GM10248 (cell line): ENCODE results near the gene SSBP2.
"Not testable (repeated sequence)": the region's sequence is repeated elsewhere in the genome, so short reads cannot be mapped to it uniquely, and the experiment has no call there.

Experiments
- CTCF ChIA-PET: fragments of 300-600 bp; sonication (Branson Sonifier 250); formaldehyde crosslinking; extraction: SDS; loops from one replicate; lab custom pipeline; 2021; ENCODE audit warnings: antibody characterized with exemption; lab: Yijun Ruan, JAX
- POLR2A ChIA-PET: fragments of 350-650 bp; sonication (Branson Sonifier 250); formaldehyde crosslinking; extraction: SDS; loops from one replicate; lab custom pipeline; 2020; ENCODE audit warnings: antibody characterized with exemption; lab: Yijun Ruan, JAX
- DNase-seq: peaks from one replicate; pipeline ENCODE4 v3.0.0; 2012; ENCODE audit errors: extremely low spot score
- CTCF ChIP-seq: IDR thresholded peaks from 2 replicates; pipeline ENCODE4 v1.5.1; 2012; ENCODE audit warnings: mild to moderate bottlenecking, low read depth; ENCODE audit errors: extremely low read depth, missing control alignments, control extremely low read depth

SSBP2 gene

DNA sequence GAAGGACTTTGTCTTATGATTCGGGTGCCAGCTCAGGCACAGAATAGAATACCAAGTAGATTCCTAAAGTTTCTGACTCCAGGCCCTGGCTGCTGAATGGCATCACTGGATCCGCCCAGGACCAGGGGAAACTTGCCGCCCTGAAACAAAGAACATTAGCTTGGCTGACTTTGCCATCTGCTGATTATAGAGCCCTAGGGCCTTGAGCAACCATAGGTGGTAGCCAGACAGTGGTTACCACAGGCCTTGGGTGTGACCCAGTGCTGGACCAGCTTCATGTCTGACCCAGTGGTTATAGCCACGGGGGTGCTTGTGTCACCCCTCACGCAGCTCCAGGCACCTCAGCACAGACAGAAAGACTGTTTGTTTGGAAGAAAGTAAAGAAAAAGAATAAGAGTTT is 62.7 kb downstream of the SSBP2 start:
- ChIA-PET CTCF (interaction anchor here (1.3 kb wide), 1 partner anchor 9 kb away, joined by 5 read pairs; no protein-coding TSS in a partner anchor), POLR2A (no interaction called here)
- DNase-seq, result no peak
- no peak for TF ChIP-seq CTCF

DNA sequence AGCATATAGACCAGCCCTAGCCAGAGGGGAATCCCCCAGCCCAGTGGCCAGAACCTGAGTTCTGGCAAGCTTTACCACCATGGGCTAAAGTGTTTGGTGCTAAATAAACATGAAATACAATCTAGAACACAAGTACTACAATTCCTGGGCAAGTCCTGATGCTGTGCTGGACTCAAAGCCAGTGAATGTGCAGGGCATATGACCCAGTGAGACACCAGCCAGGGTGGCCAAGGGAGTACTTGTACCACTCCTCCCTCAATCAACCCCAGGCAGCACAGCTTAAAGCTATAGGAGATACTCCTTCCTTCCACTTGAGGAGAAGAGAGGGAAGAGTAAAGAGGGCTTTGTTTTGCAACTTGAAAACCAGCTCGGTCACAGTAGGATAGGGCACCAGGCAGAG is 63.6 kb downstream of the SSBP2 start:
- no peak for DNase-seq
- ChIA-PET POLR2A (no interaction called here), CTCF (interaction anchor here (1.3 kb wide), 1 partner anchor 10 kb away, joined by 5 read pairs; no protein-coding TSS in a partner anchor)
- TF ChIP-seq CTCF, result no peak

- POLR2A ChIA-PET, result no interaction called here
- DNase-seq, result no peak
- TF ChIP-seq CTCF, result no peak
- CTCF ChIA-PET, result no interaction called here
These were observed 65.4 kb downstream of the SSBP2 start for GRCh38 chr5:81685471-81685870.

GRCh38 chr5:81679885-81680284 is 71.0 kb downstream of the SSBP2 start:
- ChIA-PET CTCF (no interaction called here), POLR2A (no interaction called here)
- no peak for TF ChIP-seq CTCF
- DNase-seq, result no peak

GRCh38 chr5:81675420-81675819 is 75.5 kb downstream of the SSBP2 start:
- no peak for DNase-seq
- TF ChIP-seq CTCF, result no peak
- POLR2A ChIA-PET, result no interaction called here
- CTCF ChIA-PET, result interaction anchor here (1.1 kb wide), 1 partner anchor 25 kb away, joined by 3 read pairs; no protein-coding TSS in a partner anchor

GRCh38 chr5:81665795-81666194 is 85.1 kb downstream of the SSBP2 start:
- DNase-seq, result no peak
- POLR2A ChIA-PET, result no interaction called here
- TF ChIP-seq CTCF, result no peak
- CTCF ChIA-PET, result no interaction called here

DNA sequence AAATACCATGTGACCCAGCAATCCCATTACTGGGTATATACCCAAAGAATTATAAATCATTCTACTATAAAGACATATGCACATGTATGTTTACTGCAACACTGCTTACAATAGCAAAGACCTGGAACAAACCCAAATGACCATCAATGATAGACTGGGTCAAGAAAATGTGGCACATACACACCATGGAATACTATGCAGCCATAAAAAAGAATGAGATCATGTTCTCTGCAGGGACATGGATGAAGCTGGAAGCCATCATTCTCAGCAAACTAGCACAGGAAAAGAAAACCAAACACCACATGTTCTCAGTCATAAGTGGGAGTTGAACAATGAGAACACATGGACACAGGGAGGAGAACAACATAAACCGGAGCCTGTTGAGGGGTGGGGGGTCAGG is 90.3 kb downstream of the SSBP2 start:
- CTCF ChIA-PET, DNase-seq, POLR2A ChIA-PET: not testable (repeated sequence)
